PFSK-1 (cell line): Measurements from ENCODE around the gene TLR10.

ENCODE experiments used
- FOXP2 ChIP-seq: optimal IDR thresholded peaks from 2 replicates; pipeline ENCODE3; 2011; ENCODE audit warnings: borderline replicate concordance, control low read depth, inconsistent platforms; ENCODE audit not compliant: insufficient read depth; ENCODE audit errors: extremely low read length, extremely low read depth
- POLR2AphosphoS5 ChIP-seq: IDR thresholded peaks from 2 replicates; pipeline ENCODE4 v1.6.1; 2012; ENCODE audit warnings: low read depth, mild to moderate bottlenecking, control low read depth, low read length, moderate library complexity
- SIN3A ChIP-seq: IDR thresholded peaks from 2 replicates; pipeline ENCODE4 v1.6.1; 2012; ENCODE audit warnings: mild to moderate bottlenecking, low read length, moderate library complexity, borderline replicate concordance; ENCODE audit not compliant: insufficient read depth
- TAF1 ChIP-seq: IDR thresholded peaks from 2 replicates; pipeline ENCODE4 v1.6.1; 2012; ENCODE audit warnings: low read length, control low read depth, borderline replicate concordance; ENCODE audit not compliant: insufficient read depth
- TF ChIP-seq, protein P1 (sequence below), 2 experiments: IDR thresholded peaks; 2 replicates each; pipeline versions ENCODE4 v1.6.1 to v1.8.0; 2011 to 2012; ENCODE audit warnings: low read depth in 2 of 2, low read length in 2 of 2, control low read depth in 1 of 2, inconsistent platforms in 1 of 2, mild to moderate bottlenecking in 1 of 2, moderate library complexity in 1 of 2; ENCODE audit not compliant: insufficient read depth in 1 of 2

Gene TLR10

DNA sequence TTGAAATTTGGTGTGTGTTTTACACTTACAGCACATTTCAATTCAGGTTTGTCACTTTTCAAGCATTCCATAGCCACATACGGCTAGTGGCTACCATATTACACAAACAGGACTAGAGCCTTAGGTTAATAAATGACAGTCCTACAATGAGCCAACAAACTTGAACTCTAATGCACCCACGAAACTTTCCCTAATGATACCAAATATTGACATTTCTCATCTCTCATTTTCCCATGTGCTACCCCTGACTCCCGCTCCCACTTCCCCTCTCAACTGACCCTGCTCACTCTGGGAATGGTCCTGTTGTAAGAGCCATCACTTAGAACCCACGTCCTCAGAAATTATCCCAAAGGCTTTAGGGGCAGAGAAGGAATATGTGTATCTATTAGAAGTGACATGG is 4.9 kb upstream of the TLR10 start:
- TF ChIP-seq POLR2AphosphoS5: no peak
- TF ChIP-seq TAF1: no peak
- TF ChIP-seq, protein P1, sequence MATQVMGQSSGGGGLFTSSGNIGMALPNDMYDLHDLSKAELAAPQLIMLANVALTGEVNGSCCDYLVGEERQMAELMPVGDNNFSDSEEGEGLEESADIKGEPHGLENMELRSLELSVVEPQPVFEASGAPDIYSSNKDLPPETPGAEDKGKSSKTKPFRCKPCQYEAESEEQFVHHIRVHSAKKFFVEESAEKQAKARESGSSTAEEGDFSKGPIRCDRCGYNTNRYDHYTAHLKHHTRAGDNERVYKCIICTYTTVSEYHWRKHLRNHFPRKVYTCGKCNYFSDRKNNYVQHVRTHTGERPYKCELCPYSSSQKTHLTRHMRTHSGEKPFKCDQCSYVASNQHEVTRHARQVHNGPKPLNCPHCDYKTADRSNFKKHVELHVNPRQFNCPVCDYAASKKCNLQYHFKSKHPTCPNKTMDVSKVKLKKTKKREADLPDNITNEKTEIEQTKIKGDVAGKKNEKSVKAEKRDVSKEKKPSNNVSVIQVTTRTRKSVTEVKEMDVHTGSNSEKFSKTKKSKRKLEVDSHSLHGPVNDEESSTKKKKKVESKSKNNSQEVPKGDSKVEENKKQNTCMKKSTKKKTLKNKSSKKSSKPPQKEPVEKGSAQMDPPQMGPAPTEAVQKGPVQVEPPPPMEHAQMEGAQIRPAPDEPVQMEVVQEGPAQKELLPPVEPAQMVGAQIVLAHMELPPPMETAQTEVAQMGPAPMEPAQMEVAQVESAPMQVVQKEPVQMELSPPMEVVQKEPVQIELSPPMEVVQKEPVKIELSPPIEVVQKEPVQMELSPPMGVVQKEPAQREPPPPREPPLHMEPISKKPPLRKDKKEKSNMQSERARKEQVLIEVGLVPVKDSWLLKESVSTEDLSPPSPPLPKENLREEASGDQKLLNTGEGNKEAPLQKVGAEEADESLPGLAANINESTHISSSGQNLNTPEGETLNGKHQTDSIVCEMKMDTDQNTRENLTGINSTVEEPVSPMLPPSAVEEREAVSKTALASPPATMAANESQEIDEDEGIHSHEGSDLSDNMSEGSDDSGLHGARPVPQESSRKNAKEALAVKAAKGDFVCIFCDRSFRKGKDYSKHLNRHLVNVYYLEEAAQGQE (IDR thresholded peaks at IDR 0.05; ENCODE audit: insufficient read depth in 1 of 2, low read depth in 2 of 2, low read length in 2 of 2): no peak
- TF ChIP-seq FOXP2: no peak
- no peak for TF ChIP-seq SIN3A

DNA sequence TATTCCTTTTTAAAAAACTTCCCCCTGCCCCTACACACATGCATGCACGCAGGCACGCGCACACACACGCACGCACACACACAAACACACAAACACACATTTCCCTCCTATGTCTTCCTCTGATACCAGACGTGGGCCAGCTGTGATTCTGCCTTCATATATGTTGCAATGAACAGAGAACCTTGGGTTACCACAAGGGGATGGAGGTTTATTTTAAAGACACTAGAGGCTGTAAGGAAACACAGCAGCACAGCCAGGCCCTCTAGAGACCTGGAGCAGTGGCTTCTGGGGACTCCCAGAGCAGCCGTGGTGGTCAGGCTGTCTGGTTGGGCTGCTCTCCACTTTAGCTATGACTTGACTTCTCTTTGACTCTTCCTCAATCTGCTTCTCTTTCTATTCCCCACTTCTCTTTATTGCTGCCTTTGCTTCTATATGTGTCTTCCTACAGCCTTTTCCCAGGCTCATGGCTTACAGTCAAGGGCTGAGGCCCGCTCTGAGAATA is 3.2 kb upstream of the TLR10 start:
- TF ChIP-seq FOXP2 (no peak), SIN3A (no peak), POLR2AphosphoS5 (no peak), TAF1 (no peak)
- TF ChIP-seq, protein P1 (IDR thresholded peaks at IDR 0.05; ENCODE audit: insufficient read depth in 1 of 2, low read depth in 2 of 2, low read length in 2 of 2): no peak

DNA sequence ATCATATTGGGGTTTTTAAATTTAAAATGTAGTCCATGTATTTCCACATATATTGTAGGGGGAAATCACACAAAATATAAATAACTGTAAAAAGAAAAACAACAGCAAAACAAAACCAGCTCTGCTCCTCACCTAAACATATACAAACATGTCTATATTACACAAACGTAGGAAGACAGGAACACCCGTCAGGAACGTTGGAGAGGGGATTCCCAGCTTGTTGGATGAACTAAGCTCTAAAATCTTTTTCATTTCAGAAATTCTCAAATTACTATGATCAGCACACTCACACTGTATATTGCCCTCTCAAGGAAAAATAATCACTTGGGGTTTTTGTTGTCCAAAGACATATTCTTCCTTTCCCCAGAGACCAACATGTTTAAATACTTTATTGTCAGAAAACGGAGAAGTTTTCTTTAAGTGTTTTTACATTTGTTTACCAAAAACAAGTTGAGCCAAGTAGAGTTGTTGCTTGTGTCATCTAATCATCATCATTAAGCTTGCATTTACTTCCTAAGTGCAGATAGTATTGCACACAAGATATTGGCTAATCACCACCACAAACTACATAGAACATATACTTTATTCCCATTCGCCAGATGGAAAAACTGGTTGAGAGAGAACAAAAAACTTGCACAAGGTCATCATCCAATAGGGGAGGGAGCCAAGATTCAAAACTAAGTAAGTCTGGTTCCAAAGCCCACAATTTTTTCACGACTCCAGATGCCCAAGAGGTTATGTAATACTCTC is 2.4 kb upstream of the TLR10 start:
- no peak for TF ChIP-seq FOXP2
- TF ChIP-seq TAF1: no peak
- no peak for TF ChIP-seq SIN3A
- TF ChIP-seq, protein P1 (IDR thresholded peaks at IDR 0.05; ENCODE audit: insufficient read depth in 1 of 2, low read depth in 2 of 2, low read length in 2 of 2): no peak
- TF ChIP-seq POLR2AphosphoS5: no peak

DNA sequence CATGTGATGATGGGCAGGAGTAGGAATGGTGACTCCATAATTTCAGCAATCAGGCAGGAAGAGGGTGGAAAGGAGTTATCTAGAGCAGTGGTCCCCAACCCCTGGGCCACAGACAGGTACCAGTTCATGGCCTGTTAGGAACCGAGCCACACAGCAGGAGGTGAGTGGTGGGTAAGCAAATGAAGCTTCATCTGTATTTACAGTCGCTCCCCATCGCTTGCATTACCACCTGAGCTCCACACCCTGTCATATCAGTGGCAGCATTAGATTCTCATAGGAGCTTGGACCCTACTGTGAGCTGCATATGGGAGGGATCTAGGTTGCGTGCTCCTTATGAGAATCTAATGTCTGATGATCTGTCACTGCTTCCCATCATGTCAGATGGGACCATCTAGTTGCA is 1.4 kb upstream of the TLR10 start:
- TF ChIP-seq, protein P1 (IDR thresholded peaks at IDR 0.05; ENCODE audit: insufficient read depth in 1 of 2, low read depth in 2 of 2, low read length in 2 of 2): no peak
- TF ChIP-seq POLR2AphosphoS5 (no peak), SIN3A (no peak), TAF1 (no peak), FOXP2 (no peak)

DNA sequence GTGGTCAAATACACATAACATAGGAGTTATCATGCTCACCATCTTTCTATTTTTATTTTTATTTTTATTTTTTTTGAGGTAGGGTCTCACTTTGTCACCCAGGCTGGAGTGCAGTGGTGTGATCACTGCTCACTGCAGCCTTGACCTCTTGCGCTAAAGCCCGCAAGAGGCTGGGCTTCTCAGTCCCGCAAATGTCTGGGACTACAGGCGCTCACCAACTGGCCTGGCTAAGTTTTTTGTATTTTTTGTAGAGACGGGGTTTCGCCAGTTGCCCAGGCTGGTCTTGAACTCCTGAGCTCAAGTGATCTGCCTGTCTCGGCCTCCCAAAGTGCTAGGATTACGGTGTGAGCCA is 295 bp upstream of the TLR10 start:
- TF ChIP-seq FOXP2 (no peak), POLR2AphosphoS5 (no peak), TAF1 (no peak), SIN3A (no peak)
- TF ChIP-seq, protein P1 (IDR thresholded peaks at IDR 0.05; ENCODE audit: insufficient read depth in 1 of 2, low read depth in 2 of 2, low read length in 2 of 2): no peak
